Activated CD8-positive, alpha-beta memory T cell treated with anti-CD3 and anti-CD28 coated beads, Interleukin-2, amount 50 U/mL, for 4 hours (primary cell): ENCODE measurements around the gene CES3.

ENCODE experiments used
- DNase-seq: peaks from one replicate; pipeline ENCODE4 v3.0.0-alpha.2; 2020

Gene CES3

DNA sequence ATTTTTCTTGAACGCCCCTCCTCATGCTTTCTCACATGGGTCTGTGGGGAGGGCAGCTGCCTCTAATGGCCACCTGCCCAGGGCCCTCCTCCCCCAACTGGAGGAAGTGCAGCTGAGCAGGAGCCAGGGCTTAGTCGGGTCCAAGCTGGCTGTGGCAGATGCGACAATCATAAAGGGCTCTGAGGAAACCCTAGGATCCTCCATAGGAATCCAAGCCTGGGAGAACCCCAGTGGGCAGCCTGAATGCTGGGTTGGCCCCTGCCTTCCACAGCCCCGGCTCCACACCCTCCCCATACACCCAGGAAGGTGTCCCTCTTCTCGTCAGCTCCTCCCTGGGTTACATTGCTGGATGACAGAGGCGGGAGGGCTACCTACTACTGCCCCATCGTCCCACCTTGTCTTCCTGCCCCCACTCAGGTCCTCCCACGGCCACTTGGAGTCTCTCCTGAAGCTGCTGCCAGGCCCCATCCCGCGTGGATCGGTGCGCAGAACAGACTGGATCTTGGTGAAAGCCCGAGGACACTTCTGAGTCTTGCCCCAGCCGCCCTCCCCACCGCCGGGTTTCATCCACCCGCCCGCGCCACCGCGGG, 52.3 kb downstream of the CES3 start:
- no peak for DNase-seq

DNA sequence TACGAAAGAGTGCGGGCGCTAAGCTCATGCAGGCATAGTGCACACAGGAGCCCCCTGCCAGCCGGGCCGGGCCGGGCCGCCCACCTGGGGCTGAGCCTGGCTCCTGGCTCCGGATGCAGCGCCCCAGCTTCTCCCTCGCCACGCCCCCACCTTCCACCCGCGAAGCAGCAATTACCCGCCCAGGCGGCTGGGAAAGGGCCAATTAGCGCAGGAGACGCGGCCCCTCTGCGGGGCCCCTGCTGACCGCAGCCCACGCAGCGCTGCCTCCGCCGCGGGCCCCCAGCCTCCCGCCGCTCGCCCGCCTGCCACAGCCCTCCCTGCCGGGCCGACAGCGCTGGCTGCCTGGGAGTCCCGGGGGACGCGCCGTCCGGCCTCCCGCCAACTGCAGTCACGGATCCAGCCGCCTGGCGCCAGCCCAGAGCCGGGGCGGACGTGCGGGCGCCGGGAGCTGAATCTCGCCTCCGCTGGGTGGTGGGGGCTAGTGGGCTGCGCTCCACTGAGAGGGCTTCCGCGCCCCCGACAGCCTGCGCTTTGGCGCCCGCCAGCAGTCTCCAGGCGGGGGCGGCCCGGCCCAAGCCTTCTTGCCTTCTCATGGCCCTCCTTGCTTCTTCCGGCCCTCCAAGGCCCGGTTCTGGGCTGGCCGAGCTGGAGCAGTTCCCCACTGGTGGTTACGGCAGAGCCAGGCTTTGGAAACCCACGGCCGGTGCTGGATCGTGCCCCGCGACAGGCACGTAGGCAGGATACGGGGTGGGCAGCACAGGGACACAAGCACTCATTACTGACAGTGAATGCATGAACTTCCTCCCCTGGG, 53.0 kb downstream of the CES3 start:
- DNase-seq = peak; percentile 64

DNA sequence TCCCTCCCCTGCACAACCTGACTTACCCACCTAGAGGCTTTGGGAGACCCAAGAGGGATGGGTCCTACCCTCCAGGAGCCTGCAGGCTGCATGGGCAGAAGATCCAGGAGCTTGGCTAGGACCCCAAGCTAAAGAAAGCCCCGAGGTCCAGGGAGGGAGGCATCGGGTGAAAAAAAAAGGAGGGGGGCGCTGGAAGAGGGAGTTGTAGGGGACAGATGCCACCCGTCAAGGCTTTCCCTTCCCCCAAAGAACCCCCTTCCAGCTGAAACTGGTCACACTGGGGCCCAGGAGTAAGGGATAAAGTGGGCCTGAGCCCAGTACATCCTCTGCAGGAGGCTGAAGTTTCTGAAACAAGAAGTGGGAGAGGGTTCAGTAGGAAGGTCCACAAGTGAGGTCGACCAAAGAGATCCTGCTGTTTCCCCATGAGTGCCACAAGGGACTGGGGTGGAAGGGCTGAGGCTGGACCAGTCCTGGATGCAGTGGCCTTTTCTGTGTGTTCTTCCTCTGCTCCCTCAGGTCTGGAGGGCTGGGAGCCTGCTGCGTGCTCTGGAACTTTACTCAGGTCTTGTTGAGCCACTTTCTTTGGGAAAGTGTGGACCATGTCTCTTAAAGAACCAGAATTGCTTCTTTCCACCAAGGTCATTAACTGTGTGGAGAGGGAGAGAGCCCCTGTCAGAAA, 53.7 kb downstream of the CES3 start:
- DNase-seq = no peak

DNA sequence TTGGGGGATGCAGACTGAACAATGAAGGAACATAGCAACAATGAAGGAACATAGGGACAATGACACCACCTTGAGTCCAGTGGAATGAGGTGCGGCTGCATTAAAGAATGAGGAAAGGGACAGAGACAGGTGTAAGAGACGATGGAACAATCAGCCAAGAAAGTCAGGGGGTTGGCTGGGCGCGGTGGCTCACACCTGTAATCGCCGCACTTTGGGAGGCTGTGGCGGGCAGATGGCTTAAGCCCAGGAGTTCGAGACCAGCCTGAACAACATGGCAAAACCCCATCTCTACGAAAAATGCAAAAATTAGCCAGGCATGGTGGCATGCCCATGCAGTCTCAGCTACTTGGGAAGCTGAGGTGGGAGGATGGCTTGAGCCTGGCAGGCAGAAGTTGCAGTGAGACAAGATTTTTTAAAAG, 54.3 kb downstream of the CES3 start:
- DNase-seq = no peak

DNA sequence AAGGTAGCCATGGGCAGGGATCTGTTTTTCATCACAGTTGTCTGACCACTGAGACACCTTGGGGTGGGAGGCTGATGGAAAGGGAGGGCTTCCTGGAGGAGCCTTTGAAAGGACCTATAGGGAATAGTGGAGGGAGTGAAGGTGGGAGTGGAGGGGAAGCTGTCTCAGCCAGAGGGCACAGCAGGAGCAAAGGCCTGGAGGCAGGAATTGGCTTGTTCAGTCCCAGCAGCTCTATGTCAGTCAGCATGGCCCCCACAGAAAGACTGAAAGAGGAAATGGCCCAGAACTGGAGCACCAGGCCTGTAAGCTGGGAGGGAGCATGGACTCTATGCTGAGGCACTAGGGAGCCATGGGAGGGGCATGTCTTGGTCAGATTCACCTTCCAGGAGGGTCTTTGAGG, 55.1 kb downstream of the CES3 start:
- no peak for DNase-seq

DNA sequence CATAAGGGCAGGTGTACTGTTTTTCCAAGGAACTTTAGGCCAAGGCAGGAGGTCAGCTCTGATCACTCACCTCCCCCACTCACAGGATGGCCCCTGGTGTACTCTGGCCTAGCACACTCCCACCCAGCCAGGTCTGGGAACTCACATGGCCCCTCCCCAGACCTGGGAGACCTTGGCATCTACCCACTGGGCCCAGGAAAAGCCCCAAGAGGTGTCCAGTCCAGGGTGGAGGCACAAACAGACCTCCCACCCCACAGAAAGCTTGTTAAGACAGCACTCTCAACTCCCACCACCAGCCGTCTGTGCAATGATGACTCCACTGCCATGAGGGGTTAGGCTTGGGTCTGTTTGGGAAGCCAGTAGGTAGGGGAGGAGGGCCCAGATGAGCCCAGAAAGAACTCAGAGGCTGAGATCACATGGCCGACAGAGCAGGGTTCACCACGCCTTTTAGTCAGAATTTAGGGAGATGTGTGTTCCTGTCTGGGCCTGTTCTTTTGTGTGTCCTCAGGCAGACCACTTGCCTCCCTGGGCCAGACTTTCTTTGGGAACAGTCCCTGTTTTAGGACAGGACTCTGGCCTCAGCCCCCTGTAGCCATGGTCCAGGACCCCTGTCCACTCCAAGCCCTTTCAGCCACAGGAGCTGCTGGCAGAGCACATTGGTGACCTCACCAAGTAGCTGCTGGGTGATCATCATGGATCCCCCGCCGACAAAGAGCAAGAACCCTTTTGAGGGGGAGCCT, 55.8 kb downstream of the CES3 start:
- no peak for DNase-seq

DNA sequence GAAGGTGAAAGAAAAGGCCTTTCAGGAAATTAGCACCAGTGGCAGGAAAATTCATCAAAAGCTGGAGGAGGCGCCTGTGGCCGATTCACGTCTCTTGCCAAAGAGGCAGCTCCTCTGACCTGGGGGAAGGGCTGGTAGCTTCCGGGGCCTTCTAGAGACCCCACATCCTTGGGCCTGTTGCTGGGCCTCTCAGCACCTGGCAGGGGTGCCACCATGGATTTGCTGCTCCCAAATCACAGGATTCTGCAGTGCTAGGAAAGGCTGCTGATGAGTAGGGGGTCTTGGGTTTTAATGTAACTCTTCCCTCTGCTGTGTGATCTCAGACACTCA, 56.3 kb downstream of the CES3 start:
- DNase-seq = no peak

DNA sequence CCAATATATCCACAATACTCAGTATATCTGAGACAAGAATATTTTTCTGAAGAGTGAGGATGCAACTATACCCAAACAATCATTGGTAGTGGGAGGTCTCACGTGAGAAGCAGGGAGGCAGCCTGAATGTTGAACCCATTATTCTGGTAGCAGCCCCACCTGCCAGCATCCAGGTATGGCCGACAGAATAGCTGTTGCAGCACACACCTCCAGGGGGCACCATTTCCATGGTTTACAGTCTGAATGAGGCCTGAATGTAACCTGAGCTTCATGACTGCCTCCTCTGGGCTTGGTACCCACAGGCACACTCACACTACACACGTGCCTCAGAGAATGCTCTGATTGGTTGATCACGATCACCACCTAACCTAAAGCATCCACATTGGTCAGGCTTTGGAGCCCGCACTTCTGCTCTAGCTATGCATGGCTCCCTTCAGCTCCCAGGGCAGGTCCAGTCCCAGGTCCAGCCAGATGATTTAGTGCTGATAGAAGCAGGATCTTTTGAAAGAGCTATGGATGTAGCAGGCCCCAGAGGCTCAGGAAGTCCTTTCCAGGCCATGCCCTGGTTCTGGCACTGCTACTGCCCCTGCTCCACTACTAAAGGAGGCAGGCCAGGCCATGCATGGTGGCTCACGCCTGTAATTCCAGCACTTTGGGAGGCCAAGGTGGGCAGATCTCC, 56.9 kb downstream of the CES3 start:
- peak; percentile 84 for DNase-seq

DNA sequence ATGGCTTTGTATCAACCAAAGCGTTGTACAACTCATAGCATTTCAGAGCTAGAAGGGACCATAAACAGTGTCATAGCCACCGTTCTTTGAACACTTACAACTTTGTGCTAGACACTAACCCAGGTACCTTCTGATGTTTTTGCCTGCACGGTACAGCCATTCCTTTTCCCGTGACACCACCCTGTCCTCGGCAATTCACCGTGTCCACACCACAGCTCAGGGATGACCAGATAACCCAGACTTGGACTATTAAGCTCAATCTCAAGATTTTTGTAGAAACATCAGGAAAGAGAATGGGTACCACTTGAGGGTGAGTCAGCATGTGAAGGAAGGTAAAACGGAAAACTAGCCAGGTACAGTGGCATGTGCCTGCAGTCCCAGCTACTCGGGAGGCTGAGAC, 58.1 kb downstream of the CES3 start:
- DNase-seq = no peak

DNA sequence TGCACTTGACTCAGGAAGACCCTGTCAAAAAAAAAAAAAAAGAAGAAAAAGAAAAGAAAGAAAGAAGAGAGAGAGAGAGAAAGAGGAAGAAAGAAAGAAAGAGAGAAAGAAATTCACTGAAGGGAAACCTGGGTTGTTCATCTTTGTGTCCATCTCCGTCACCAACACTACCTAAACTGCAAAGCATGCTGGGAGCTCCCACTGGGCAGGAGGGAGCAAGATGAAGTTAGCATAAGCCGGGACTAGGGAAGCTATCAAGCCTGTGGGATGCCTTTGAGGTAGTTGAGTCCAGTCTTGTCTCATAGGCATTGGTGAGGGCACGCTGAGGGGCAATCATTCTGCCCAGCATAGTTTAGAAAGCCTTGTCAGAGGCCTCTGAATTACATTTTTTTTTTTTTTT, 60.3 kb downstream of the CES3 start:
- DNase-seq = no peak

DNA sequence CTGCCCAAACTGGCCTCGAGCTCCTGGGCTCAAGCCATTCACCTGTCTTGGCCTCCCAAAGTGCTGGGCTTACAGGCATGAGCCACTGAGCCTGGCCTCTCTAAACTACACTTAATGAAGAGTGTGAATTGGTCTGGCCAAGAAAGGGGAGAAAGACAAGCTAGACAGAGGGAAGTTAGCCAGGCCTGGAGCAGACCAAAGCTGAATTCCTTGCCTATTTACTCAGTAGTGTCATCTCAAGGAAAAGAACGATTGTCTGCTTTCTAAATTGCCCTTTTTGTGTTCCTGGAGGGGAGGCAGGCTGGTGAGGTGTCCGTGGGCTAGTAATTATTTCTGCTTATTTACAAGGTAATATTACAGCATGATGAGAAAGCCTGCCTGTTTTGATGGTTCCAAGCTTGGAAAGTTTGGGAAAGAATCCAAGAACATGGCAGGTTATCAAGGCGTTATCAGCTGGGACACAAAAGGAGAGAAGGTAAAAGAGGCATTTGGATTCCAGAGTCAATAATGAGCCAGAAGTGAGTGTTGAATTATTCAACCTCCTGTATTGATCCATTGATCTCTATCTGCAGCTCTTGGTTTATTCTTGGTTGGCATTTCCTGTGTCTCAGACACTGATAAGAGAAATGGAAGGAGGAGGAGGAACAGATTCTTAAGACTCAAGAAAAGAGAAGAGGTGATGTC, 61.6 kb downstream of the CES3 start:
- DNase-seq = no peak

DNA sequence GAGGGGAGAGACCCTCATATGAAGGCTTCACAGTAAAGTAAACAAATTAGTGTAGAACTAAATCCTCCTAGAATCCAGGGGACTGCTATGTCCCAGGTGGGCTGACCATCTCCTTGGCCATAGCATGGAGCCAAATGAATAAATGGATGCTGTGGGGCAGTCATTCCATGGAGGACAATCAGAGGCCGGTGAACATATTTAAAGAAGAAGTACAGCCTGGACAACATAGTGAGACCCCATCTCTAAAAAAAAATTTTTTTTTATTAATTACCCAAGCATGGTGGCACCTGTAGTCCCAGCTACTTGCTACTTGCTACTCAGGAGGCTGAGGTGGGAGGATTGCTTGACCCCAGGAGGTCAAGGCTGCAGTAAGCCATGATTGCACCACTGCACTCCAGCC, 62.6 kb downstream of the CES3 start:
- DNase-seq = no peak
